Suprapubic skin (tissue), 4 donors: Measurements from ENCODE around the gene OR6C65. TPM values are rescaled to one million over a fixed set of nuclear protein-coding genes. Genes with fewer than 3 reads are reported as not detected.
"Not testable (repeated sequence)": the region's sequence is repeated elsewhere in the genome, so short reads cannot be mapped to it uniquely, and the experiment has no call there.

Experiments used
- DNase-seq, 2 donors: peaks; one replicate each; pipeline ENCODE4 v3.0.0-alpha.2; 2019; ENCODE audit warnings: low spot score in 2 of 2
- H3K27ac ChIP-seq: fragments of 200-600 bp; sonication (generic); one replicate; pipeline ENCODE4 v1.5.1; 2019
- H3K27me3 ChIP-seq: fragments of 200-600 bp; sonication (generic); one replicate; pipeline ENCODE4 v1.5.1; 2019
- H3K36me3 ChIP-seq: fragments of 200-600 bp; sonication (generic); one replicate; pipeline ENCODE4 v1.5.1; 2019
- H3K4me1 ChIP-seq: fragments of 200-600 bp; sonication (generic); one replicate; pipeline ENCODE4 v1.5.1; 2019
- H3K4me3 ChIP-seq: fragments of 200-600 bp; sonication (generic); one replicate; pipeline ENCODE4 v1.5.1; 2019; ENCODE audit warnings: mild to moderate bottlenecking
- H3K9me3 ChIP-seq: fragments of 200-600 bp; sonication (generic); one replicate; pipeline ENCODE4 v1.5.1; 2019
- CTCF ChIP-seq, 2 donors: fragments of 200-600 bp in 1 of 2; fragments of 450-650 bp in 1 of 2; sonication (generic) in 1 of 2; IDR thresholded peaks; one replicate each; pipeline ENCODE4 v1.5.1; 2016 to 2019; ENCODE audit warnings: antibody characterized with exemption in 2 of 2, mild to moderate bottlenecking in 1 of 2, moderate library complexity in 1 of 2
- EP300 ChIP-seq: sonication (generic); formaldehyde crosslinking; IDR thresholded peaks from one replicate; pipeline ENCODE4 v1.6.1; 2017; ENCODE audit warnings: antibody characterized with exemption
- POLR2A ChIP-seq, 2 donors: fragments of 450-650 bp; IDR thresholded peaks; one replicate each; pipeline ENCODE4 v1.6.1; 2017; ENCODE audit warnings: antibody characterized with exemption in 2 of 2, mild to moderate bottlenecking in 2 of 2, moderate library complexity in 2 of 2
- POLR2AphosphoS5 ChIP-seq, 3 donors: sonication (generic); formaldehyde crosslinking; IDR thresholded peaks; one replicate each; pipeline ENCODE4 v1.6.1; 2017; ENCODE audit warnings: antibody characterized with exemption in 3 of 3
- WGBS: methylation state at CpG from one replicate; pipeline ENCODE4 v1.1.5; 2018; 5-methylcytosine and 5-hydroxymethylcytosine counted together
- total RNA-seq, 4 donors: library from RNA; depleted of rRNA; stranded (reverse); fragments of >200 nt; gene quantifications; one replicate each; pipeline ENCODE4 v1.1.0, GENCODE V29; 2016

Gene OR6C65
- total RNA-seq: not detected

GRCh38 chr12:55400229-55400628 lies at the start of gene OR6C65:
OR6C65 (plus strand) TSS chr12:55400529; CDS start chr12:55400529, 0 bp downstream.
- no peak within 1 kb of the TSS for H3K27ac ChIP-seq
- WGBS: 89% methylated on average over 1 of the region's 1 CpG
- TF ChIP-seq POLR2AphosphoS5 (IDR thresholded peaks at IDR 0.05) (no peak), POLR2A (IDR thresholded peaks at IDR 0.05) (no peak), EP300 (no peak), CTCF (IDR thresholded peaks at IDR 0.05) (no peak)
- H3K27me3 ChIP-seq: no peaks in the 10 kb centered on the region
- H3K4me1 ChIP-seq: no peaks in the 10 kb centered on the region
- H3K4me3 ChIP-seq: no peak within 1 kb of the TSS
- H3K36me3 ChIP-seq: no peaks in the 10 kb centered on the region
- H3K9me3 ChIP-seq: no peaks in the 10 kb centered on the region
- no peak for DNase-seq

- not testable (repeated sequence) for H3K27ac ChIP-seq, H3K36me3 ChIP-seq, H3K9me3 ChIP-seq, H3K4me3 ChIP-seq, H3K27me3 ChIP-seq, DNase-seq, H3K4me1 ChIP-seq
- WGBS: 75% methylated on average over 2 of the region's 4 CpGs
These were observed 45.0 kb upstream of the OR6C65 start for GRCh38 chr12:55355338-55355737.

- Histone ChIP-seq H3K4me1 (no peaks in the 10 kb centered on the region), H3K36me3 (no peaks in the 10 kb centered on the region), H3K27ac (no peak within 1 kb of the TSS), H3K9me3 (no peaks in the 10 kb centered on the region), H3K4me3 (no peak within 1 kb of the TSS), H3K27me3 (no peaks in the 10 kb centered on the region)
- 91% methylated on average over 4 of the region's 4 CpGs for WGBS
- DNase-seq: no peak
- TF ChIP-seq EP300: no peak
- no peak for TF ChIP-seq POLR2A (IDR thresholded peaks at IDR 0.05)
- no peak for TF ChIP-seq CTCF (IDR thresholded peaks at IDR 0.05)
- TF ChIP-seq POLR2AphosphoS5 (IDR thresholded peaks at IDR 0.05): no peak
These were observed 37.7 kb upstream of the OR6C65 start, which contains the start of gene OR6C75 for GRCh38 chr12:55362675-55363074. OR6C75 (plus strand) TSS chr12:55362975; CDS start chr12:55365111, 2,136 bp downstream.

- TF ChIP-seq CTCF (IDR thresholded peaks at IDR 0.05): no peak
- TF ChIP-seq EP300: no peak
- TF ChIP-seq POLR2AphosphoS5 (IDR thresholded peaks at IDR 0.05): no peak
- TF ChIP-seq POLR2A (IDR thresholded peaks at IDR 0.05): no peak
- Histone ChIP-seq H3K36me3 (no peaks in the 10 kb centered on the region), H3K4me1 (no peaks in the 10 kb centered on the region), H3K9me3 (no peaks in the 10 kb centered on the region), H3K4me3 (no peak overlapping the region), H3K27ac (no peak overlapping the region), H3K27me3 (no peaks in the 10 kb centered on the region)
- DNase-seq: no peak
- WGBS: 69% methylated on average over 3 of the region's 3 CpGs
These were observed 35.2 kb upstream of the OR6C65 start for GRCh38 chr12:55365086-55365485.

GRCh38 chr12:55372521-55372920 lies 27.8 kb upstream of the OR6C65 start:
- WGBS: 69% methylated on average over 4 of the region's 4 CpGs
- no peak for TF ChIP-seq POLR2AphosphoS5 (IDR thresholded peaks at IDR 0.05)
- TF ChIP-seq POLR2A (IDR thresholded peaks at IDR 0.05): no peak
- TF ChIP-seq CTCF (IDR thresholded peaks at IDR 0.05): no peak
- no peak for TF ChIP-seq EP300
- no peak overlapping the region for H3K27ac ChIP-seq
- DNase-seq: no peak
- H3K4me3 ChIP-seq: no peak overlapping the region
- H3K4me1 ChIP-seq: no peaks in the 10 kb centered on the region
- no peaks in the 10 kb centered on the region for H3K27me3 ChIP-seq
- no peaks in the 10 kb centered on the region for H3K36me3 ChIP-seq
- no peaks in the 10 kb centered on the region for H3K9me3 ChIP-seq

- Histone ChIP-seq H3K9me3 (no peaks in the 10 kb centered on the region), H3K36me3 (no peaks in the 10 kb centered on the region), H3K27ac (no peak overlapping the region), H3K27me3 (no peaks in the 10 kb centered on the region), H3K4me3 (no peak overlapping the region), H3K4me1 (no peaks in the 10 kb centered on the region)
- TF ChIP-seq CTCF (IDR thresholded peaks at IDR 0.05): no peak
- TF ChIP-seq EP300: no peak
- TF ChIP-seq POLR2AphosphoS5 (IDR thresholded peaks at IDR 0.05): no peak
- TF ChIP-seq POLR2A (IDR thresholded peaks at IDR 0.05): no peak
- DNase-seq: no peak
These were observed 14.4 kb upstream of the OR6C65 start for GRCh38 chr12:55385891-55386290.
